Caco-2 (cell line): ENCODE results near the gene BIRC3. TPM values are rescaled to one million over a fixed set of nuclear protein-coding genes. Genes with fewer than 3 reads are reported as not detected.

Source experiments
- BruUV-seq: library from RNA; stranded (reverse); fragments of 400-500 nt; replicated peaks from 2 replicates; lab custom pipeline; 2021; lab: Mats Ljungman, UMichigan
- CTCF ChIA-PET: fragments of 300-600 bp; sonication (Branson Sonifier 250); formaldehyde crosslinking; loops from one replicate; lab custom pipeline; 2022; ENCODE audit warnings: antibody characterized with exemption; lab: Charles Lee
- POLR2A ChIA-PET: fragments of 300-600 bp; sonication (Branson Sonifier 250); formaldehyde crosslinking; loops from one replicate; lab custom pipeline; 2022; ENCODE audit warnings: antibody characterized with exemption; lab: Charles Lee
- DNase-seq, 2 experiments: peaks; one replicate each; pipeline versions ENCODE4 v3.0.0 to v3.0.0-alpha.2; 2020 to 2022
- H3K27me3 ChIP-seq: replicated peaks from 2 replicates; pipeline ENCODE4 v1.6.0; 2011; ENCODE audit warnings: low read length; ENCODE audit not compliant: control insufficient read depth, insufficient read depth
- H3K36me3 ChIP-seq: 2 replicates; pipeline ENCODE4 v1.5.1; 2011; ENCODE audit warnings: low read length; ENCODE audit not compliant: control insufficient read depth, insufficient read depth
- H3K4me1 ChIP-seq: fragments of 250-450 bp; sonication (Bioruptor Pico); 2 replicates; pipeline ENCODE4 v1.5.1; 2020; ENCODE audit warnings: mild to moderate bottlenecking
- H3K4me3 ChIP-seq: 2 replicates; pipeline ENCODE4 v1.5.1; 2011; ENCODE audit warnings: low read depth, mild to moderate bottlenecking, control low read depth, low read length
- H3K9me3 ChIP-seq: fragments of 250-450 bp; sonication (Bioruptor Pico); 2 replicates; pipeline ENCODE4 v1.5.1; 2020; ENCODE audit warnings: mild to moderate bottlenecking, moderate library complexity
- H3K27ac Mint-ChIP-seq: one replicate; pipeline ENCODE4 v1.8.0; 2022; ENCODE audit warnings: mixed read lengths; ENCODE audit not compliant: unreplicated experiment
- H3K27me3 Mint-ChIP-seq: one replicate; pipeline ENCODE4 v1.8.0; 2022; ENCODE audit warnings: mixed read lengths; ENCODE audit not compliant: insufficient read depth, unreplicated experiment
- H3K36me3 Mint-ChIP-seq: one replicate; pipeline ENCODE4 v1.8.0; 2022; ENCODE audit warnings: mild to moderate bottlenecking, mixed read lengths; ENCODE audit not compliant: insufficient read depth, unreplicated experiment
- H3K4me1 Mint-ChIP-seq: one replicate; pipeline ENCODE4 v1.8.0; 2022; ENCODE audit warnings: low read depth, mixed read lengths; ENCODE audit not compliant: unreplicated experiment
- H3K4me3 Mint-ChIP-seq: one replicate; pipeline ENCODE4 v1.8.0; 2022; ENCODE audit warnings: mild to moderate bottlenecking, moderate library complexity, mixed read lengths; ENCODE audit not compliant: unreplicated experiment
- H3K9me3 Mint-ChIP-seq: one replicate; pipeline ENCODE4 v1.8.0; 2022; ENCODE audit warnings: mixed read lengths; ENCODE audit not compliant: unreplicated experiment
- CTCF ChIP-seq, 2 experiments: fragments of 200-600 bp in 1 of 2; IDR thresholded peaks; 1 replicate in 1 of 2; 2 replicates in 1 of 2; pipeline versions ENCODE4 v1.5.1 to v1.8.0; 2011 to 2022; ENCODE audit warnings: antibody characterized with exemption in 1 of 2, control low read depth in 1 of 2, inconsistent platforms in 1 of 2, low read depth in 1 of 2, low read length in 1 of 2, mild to moderate bottlenecking in 1 of 2, moderate library complexity in 1 of 2; ENCODE audit not compliant: insufficient read depth in 1 of 2, severe bottlenecking in 1 of 2, unreplicated experiment in 1 of 2
- intact Hi-C: fragments of 100-400 bp; cut with micrococcal nuclease; formaldehyde crosslinking; loops from one replicate; pipeline ENCODE4 v1.10.0; 2022; ENCODE audit not compliant: unreplicated experiment
- total RNA-seq: library from RNA; stranded (reverse); gene quantifications from 2 replicates; pipeline ENCODE4 v1.2.3, GENCODE V29; 2022

BIRC3 gene
- total RNA-seq, 1 experiment from 2014 or later: 1.4 TPM

- intact Hi-C loops: no loop called here
Measured at GRCh38 chr11:102272047-102272824, 45.0 kb upstream of the BIRC3 start.

GRCh38 chr11:102274628-102275027 is 42.7 kb upstream of the BIRC3 start:
- H3K4me3 ChIP-seq: no peak overlapping the region
- ChIA-PET POLR2A (no interaction called here), CTCF (no interaction called here)
- H3K4me3 Mint-ChIP-seq: no peak overlapping the region
- no peak overlapping the region for H3K27ac Mint-ChIP-seq
- H3K4me1 Mint-ChIP-seq: peaks cover 33% of the 10 kb centered on the region
- H3K36me3 Mint-ChIP-seq: no peaks in the 10 kb centered on the region
- intact Hi-C loops: no loop called here
- H3K36me3 ChIP-seq: no peaks in the 10 kb centered on the region
- H3K9me3 ChIP-seq: no peaks in the 10 kb centered on the region
- no TSS peak for BruUV-seq
- no peaks in the 10 kb centered on the region for H3K27me3 ChIP-seq
- no peaks in the 10 kb centered on the region for H3K27me3 Mint-ChIP-seq
- H3K9me3 Mint-ChIP-seq: no peaks in the 10 kb centered on the region
- no peak for TF ChIP-seq CTCF (IDR thresholded peaks at IDR 0.05; ENCODE audit: insufficient read depth in 1 of 2, low read depth in 1 of 2, low read length in 1 of 2, severe bottlenecking in 1 of 2, unreplicated experiment in 1 of 2)
- no peak for DNase-seq
- H3K4me1 ChIP-seq: peaks cover 39% of the 10 kb centered on the region

More at GRCh38 chr11:102272047-102272824, 45.0 kb upstream of the BIRC3 start:
- Mint-ChIP-seq H3K27me3 (no peaks in the 10 kb centered on the region), H3K36me3 (peaks cover 10% of the 10 kb centered on the region), H3K4me1 (peaks cover 47% of the 10 kb centered on the region), H3K9me3 (no peaks in the 10 kb centered on the region), H3K4me3 (peak overlapping the region; percentile 52), H3K27ac (peak overlapping the region; percentile 1)
- TF ChIP-seq CTCF (IDR thresholded peaks at IDR 0.05; ENCODE audit: insufficient read depth in 1 of 2, low read depth in 1 of 2, low read length in 1 of 2, severe bottlenecking in 1 of 2, unreplicated experiment in 1 of 2): no peak
- Histone ChIP-seq H3K27me3 (no peaks in the 10 kb centered on the region), H3K36me3 (no peaks in the 10 kb centered on the region), H3K4me1 (peaks cover 38% of the 10 kb centered on the region), H3K4me3 (no peak overlapping the region), H3K9me3 (no peaks in the 10 kb centered on the region)
- ChIA-PET CTCF (no interaction called here), POLR2A (no interaction called here)
- DNase-seq: no peak
- no TSS peak for BruUV-seq

GRCh38 chr11:102276362-102276761 is 40.9 kb upstream of the BIRC3 start:
- H3K27ac Mint-ChIP-seq: no peak overlapping the region
- no peaks in the 10 kb centered on the region for H3K36me3 ChIP-seq
- H3K4me1 ChIP-seq: peaks cover 45% of the 10 kb centered on the region
- no peaks in the 10 kb centered on the region for H3K9me3 Mint-ChIP-seq
- intact Hi-C loops: no loop called here
- H3K36me3 Mint-ChIP-seq: no peaks in the 10 kb centered on the region
- BruUV-seq: no TSS peak
- CTCF ChIA-PET: no interaction called here
- DNase-seq: no peak
- no peaks in the 10 kb centered on the region for H3K9me3 ChIP-seq
- POLR2A ChIA-PET: no interaction called here
- H3K4me3 Mint-ChIP-seq: no peak overlapping the region
- TF ChIP-seq CTCF (IDR thresholded peaks at IDR 0.05; ENCODE audit: insufficient read depth in 1 of 2, low read depth in 1 of 2, low read length in 1 of 2, severe bottlenecking in 1 of 2, unreplicated experiment in 1 of 2): no peak
- no peaks in the 10 kb centered on the region for H3K27me3 Mint-ChIP-seq
- H3K4me3 ChIP-seq: no peak overlapping the region
- no peaks in the 10 kb centered on the region for H3K27me3 ChIP-seq
- peaks cover 45% of the 10 kb centered on the region for H3K4me1 Mint-ChIP-seq
